LoVo (cell line): ENCODE data around the gene ETS1.
"Not testable (repeated sequence)": the region's sequence is repeated elsewhere in the genome, so short reads cannot be mapped to it uniquely, and the experiment has no call there.

Experiments used
- DNase-seq: peaks from one replicate; pipeline ENCODE4 v3.0.0-alpha.2; 2016; ENCODE audit warnings: low spot score

ETS1 gene

DNA sequence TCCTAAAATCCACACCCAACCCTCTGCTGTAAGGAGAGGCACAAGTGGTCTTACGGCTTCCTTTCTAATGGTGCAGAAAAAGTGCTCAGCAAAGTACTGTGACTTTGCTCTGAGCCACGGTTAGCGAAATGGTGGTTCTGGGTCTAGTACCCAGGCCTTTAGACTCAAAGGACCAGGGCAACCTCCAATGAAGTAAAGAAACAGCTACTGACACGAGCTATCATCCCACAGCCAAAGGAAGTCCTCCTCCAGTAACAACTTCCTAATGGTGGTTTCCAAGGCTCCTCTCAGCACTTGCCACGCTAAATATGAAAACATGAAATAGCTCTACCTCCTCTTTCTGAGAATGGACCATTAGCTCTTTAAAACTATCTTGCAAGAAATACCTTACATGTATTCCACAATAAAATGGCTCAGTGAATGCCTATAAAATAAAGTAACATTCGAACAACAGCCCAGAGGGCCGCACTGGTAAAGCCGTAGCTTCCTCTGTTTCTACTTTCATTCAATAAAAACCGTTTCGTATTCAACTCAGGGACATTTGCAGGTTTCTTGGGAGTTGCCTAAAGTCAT, 122.4 kb downstream of the ETS1 start:
- DNase-seq: no peak

DNA sequence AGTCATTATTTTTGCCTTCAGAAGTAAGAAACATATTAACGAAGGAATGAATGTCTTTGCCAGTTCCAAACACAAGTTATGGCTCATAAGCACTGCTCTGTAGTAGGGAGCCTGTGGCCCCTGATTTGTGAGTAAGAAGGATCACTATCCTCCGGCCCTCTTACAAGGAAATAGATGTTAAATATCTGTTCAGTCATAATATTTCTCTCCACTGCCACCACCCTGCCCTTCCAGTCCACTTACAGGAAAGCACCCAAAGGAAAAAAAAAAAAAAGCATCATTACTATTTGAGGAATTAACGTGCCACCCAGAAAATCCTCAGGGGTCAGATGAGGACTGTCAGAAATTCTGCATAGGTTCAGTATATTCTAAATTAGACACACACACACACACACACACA, 123.4 kb downstream of the ETS1 start:
- no peak for DNase-seq

DNA sequence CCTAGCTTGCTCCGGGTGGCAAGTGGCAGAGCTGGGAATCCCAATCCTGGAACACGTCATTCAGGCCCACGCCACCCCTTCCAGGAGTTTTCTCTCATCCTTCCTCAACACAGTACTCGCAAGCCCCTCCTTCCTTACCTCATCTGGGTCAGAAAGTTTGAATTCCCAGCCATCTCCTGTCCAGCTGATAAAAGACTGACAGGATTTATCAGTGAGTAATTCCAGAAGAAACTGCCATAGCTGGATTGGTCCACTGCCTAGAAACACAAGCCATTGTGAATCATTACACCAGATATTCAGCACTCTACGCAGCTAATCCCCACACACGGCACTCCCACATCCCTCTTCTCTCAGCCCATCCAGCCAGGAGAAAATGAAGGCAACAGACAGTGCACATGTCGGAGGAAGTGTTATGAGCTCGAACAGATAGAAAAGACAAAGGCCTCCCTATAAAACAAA, 124.0 kb downstream of the ETS1 start:
- DNase-seq: no peak

DNA sequence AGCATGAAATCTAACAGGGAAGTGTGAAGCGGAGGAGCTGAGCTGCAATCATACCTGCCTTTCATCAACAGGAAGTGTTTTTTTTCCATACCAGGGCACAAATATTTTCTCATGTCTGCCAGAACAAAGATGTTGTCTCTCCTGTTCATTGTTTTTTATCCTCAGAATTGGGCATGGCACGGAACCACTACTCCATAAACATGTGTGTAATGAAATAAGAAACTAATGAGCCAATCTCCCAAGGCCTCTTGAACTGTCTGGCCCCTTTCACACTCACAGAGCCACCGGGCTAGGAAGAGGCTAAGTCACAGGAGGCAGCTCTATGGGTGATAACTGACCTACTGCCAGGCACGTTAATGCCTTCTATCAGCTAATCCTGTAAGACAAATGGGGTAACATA, 124.4 kb downstream of the ETS1 start:
- DNase-seq: no peak

DNA sequence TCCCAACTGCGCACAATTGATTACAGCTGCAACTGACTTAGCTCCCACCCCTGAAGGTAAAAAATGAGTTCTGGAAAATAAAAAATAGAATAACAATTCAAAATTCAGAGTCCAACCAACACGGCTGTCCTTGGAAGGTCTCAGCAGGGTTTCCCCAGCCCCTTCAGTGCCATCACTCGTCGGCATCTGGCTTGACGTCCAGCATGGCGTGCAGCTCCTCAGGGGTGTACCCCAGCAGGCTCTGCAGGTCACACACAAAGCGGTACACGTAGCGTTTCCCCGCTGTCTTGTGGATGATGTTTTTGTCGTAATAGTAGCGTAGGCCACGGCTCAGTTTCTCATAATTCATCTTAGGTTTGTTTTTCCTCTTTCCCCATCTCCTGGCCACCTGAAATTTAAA, 125.2 kb downstream of the ETS1 start:
- DNase-seq: no peak

DNA sequence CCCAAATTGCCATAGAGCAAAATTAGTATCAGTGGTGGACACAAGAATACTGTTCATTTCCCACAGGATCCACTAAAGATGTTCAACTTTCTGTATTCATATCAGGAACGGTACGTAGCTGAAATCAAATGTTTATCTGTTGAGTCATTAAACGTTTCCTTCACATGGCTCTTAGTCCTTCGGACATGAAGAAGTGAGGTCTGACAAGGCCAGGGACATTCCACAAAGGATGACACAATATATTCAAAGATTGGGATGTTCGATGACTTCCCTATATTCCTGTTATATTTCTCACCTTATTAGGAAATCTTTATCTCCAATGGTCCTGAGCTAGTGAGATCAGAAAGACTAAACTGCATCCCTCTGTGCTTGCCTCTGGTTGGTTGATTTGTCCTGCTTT, 129.0 kb downstream of the ETS1 start:
- DNase-seq: no peak

DNA sequence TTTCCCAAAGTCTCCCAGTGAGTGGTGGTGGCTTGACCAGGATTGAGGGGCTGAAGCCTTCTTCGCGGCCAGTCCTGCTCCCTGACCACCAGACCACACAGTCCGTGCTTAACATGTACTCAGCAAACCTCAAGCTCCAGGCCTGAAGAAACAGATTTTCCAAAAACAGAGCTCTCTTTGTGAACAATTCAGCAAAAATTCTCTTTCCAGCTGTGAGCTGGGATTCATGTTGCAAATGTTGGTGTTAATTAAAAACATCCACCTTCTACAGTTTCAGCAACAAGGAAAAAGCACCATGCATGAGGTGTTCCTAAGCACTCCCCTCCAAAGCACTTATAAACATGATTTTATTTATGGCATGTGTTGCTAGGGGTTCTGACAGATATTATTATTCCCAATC, 129.5 kb downstream of the ETS1 start:
- DNase-seq: no peak

DNA sequence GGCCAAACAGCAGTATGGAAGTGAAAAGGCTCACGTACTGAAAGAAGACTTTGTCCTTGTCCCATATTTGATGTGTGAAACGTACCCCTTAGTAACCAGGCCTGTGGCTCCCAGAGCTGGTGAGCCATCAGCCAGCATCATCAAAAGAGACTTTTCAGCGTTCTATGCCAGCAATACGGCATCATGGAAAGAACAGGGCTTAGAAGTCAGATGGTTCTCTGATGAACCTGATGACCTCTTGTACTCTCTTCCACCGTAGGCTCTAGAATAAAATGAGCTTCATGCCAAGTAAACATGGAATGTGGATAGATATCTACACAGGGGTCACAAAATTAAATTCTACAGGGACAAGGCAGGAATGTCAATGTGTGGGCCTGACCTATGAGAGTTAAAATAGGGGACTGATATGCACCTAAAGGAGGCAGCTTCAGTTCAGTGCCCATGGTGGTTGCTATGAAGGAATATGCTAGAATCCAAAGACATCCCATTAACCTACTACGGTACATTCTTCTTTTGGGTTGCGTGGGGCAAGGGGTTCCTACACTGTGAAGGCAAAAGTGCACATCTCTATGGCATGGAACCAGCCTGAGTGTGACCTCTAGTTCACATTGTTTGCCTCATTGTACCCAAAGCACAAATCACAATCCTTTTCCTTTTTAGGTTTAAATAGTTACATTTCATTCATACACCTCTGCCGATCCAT, 130.6 kb downstream of the ETS1 start:
- no peak for DNase-seq

DNA sequence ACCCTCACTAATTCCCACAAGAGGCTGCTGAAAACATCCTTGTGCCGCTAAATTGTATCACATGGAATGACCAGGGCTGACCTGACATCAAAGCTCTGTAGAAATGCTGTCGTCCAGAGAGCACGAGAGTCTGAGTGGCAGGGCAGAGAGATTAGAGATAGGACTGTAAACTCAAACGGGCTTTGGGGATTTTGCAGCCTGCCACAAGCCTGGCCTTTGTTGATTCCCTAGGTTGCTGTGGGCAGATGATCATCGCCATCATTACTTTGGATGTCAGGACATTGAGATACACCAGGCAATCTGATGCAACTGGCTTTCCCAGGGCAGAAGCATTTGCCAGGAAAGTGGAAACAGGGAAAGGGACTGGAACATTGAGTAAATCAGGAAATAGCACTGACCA, 131.6 kb downstream of the ETS1 start:
- no peak for DNase-seq

DNA sequence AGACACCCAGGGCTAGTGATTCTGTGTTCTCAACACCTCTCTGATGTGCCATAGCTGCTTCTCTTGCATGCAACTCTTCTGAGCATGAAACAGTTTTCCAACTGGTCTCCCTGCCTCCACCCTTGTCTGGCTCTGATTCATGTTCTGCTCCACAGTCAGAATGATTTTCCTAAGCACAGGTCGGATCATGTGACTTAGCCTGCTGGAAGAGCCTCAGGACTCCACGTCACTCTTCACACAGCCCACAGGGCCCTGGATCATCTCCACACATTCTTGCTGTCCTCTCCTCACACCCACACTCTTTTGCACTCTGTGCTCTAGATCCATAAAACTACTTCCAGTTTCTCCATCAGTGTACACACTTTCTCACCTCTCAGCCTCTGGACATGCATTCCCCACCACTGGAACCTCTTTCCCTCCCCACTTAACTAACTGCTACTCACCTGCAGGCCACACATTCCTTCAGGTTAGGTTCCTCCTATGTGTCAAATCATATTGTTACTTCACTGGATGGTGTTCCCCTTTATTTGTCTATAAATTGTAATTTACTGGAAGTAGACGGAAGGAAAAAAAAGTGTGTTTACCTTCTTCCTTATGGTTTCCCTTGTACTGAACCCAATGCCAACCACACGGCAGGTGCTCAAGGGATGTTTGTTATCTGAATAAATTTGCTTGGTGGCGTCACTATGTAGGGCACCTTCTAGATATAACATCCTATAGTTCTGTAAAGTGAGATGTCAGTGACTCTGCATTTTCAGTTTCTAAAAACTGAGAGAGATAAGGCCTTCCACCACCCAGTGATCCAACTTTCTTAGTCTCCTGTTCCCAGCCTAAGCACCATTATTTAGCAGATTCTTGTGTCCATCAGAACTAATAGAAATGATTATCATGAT, 133.7 kb downstream of the ETS1 start:
- no peak for DNase-seq

DNA sequence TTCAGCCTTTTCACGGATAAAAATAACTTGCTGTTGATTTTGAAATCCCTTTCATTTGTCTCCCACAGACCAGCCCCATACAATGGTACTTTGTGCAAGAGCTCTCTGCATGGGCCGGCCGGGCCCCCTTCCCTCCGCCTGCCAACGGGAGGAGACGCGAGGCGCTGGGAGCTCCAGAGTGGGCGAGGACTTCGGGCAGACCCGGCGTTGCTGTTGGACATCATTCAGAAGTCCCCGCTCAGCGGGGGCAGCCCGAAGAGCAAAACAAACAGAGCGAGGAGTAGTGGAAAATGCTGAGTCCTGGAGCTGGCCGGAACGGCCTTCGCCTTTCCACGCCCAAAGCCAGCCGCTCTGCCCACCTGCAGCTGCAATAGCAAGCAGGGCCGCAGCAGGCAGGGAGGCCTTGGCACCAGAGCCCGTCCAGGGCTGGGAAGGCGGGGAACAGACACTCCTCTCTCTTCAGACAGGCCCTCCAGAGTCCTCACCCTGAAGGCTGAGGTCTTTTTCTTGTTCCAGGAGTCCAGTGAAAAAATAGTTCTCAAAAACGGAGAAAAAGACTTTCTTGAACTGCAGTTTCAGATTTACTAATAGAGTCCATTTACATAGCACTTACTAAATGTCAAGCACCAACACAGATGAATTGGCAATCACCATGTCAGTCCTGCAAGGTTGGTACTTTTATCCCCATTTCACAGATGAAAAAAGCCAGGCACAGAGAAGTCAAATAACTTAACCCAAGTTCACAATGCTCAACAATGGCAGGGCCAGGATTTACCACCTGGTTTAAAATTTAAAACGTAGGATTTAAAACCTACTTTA, 135.5 kb downstream of the ETS1 start:
- DNase-seq: no peak

DNA sequence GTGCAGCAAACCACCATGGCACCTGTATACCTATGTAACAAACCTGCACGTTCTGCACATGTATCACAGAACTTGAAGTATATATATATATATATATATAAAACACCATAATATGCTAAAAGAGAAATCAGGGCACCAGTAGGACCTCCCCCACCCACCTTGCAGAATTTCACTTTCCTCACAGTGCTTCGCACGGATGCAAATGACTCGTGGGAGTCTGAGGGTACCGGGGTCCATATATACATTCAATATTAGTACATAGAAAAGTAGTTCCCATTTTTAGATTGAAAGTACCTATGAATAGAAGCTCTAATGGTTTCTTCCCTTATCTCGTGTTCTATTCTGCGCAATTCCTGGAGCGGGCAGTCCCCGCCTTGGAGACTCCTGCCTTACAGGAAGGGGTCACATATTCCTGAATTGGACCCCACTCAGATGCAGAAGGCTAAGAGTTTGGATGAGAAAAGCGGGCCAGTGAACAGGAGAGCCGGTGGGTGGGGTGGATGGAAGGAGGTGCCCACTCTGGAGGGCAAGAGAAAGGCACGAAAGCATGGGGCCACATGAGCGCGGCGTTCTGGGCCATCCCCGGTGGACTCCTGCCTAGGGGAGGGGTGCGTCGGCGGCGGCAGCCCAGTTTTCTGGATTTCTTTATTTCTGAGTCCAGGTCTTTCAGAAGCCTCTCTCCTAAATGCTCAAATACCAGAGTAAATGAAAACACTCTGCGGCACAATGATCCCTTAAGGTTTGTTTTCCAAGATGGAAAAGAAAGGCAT, 136.3 kb downstream of the ETS1 start:
- DNase-seq: no peak

DNA sequence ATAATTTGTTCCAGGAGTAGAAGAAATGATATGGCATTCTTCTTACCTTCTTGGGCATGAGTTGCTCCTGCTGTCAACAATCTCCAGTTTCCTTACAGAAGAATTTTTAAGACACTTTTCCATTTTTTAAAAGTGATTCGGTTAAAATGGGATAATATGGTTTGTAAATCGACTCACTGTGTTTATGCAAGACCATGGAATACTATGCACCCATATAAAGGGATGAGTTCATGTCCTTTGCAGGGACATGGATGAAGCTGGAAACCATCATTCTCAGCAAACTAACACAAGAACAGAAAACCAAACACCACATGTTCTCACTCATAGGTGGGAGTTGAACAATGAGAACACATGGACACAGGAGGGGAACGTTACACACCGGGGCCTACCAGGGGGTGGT, 136.9 kb downstream of the ETS1 start:
- DNase-seq: not testable (repeated sequence)

DNA sequence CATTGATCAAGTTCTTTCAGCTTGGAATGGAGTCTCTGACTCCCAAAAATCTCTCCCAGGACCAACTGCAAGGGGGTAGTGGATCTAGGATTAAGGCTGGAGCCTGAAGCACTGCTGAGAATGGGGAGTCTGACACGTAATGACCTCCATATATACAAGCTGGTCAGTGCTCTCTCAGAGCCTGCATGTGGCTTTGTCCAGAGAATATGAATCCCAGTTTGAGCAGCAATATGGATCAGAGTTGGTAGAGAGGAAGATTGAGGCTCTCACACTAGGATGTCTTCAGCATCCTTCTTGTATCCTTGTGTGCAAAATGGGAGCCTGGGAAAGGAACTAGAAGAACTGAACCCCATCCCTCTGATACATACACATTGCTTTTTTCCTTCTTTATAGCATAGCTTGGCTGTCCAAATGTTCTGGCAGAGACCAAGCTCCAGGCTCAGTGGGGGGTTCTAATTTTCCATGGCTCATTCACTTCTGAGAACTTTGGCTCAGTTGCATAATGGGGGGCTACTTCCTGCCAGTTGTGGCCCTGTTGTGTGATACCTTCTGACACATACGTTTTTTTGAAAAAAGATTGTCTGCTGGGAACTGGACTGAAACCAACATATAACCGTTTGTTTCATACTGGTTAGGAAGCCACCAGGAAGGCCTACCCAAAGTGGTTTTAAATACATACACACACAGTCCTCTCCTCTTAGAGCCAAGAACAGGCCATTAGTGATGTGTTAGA, 138.2 kb downstream of the ETS1 start:
- DNase-seq: no peak

DNA sequence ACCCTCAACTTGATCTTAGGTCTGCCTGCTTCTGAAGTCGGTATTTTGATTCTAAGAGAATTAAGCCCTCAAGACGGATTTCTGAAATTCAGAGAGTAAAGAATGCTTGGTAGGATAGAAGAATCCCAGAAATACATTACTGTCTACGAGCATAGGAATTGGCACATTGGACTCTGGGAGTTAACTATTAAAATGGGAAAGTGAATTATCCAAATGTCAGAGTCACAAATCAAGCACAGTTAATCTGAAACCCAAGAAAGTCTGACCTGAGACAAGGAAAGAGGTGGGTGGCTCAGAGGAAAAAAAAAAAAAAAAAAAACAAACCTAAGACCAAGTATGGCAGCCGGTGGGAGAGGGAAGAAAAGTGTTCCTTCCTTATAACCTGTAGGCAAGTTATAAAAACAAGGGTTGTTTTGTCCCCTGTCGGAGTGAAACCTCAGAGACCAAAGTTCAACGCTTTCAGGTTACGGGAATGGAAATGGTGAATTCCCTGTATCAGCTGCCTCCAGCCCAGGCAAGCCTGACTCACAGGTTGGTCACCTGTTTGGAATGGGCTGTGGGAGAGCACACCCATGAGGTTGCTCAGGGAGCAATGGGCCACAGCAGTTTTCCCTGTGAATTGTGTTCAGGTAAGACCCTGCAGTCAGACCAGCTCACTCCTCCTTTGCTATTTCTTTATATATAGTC, 139.0 kb downstream of the ETS1 start:
- peak; percentile 91 for DNase-seq

DNA sequence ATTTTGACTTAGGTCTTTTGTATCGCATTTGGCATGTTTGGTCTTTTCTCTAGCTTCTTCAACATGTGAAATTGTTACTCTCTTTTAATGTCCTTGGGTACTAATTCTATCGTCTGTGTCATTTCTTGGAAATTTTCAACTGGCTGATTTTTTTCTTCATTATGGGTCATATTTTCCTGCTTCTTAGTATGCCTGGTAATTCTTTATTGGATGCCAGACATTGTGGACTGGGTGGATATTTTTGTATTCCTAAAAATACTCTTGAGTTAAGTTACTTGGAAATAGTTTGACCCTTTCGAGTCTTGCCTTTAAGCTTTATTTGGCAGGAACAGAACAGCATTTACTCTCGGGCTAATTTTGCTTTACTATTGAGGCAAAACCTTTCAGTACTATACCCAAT, 140.1 kb downstream of the ETS1 start:
- no peak for DNase-seq

DNA sequence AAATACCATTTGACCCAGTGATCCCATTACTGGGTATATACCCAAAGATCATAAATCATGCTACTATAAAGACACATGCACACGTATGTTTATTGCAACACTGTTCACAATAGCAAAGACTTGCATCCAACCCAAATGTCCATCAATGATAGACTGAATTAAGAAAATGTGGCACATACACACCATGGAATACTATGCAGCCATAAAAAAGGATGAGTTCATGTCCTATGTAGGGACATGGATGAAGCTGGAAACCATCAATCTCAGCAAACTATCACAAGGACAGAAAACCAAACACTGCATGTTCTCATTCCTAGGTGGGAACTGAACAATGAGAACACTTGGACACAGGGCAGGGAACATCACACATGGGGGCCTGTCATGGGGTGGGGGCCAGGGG, 141.4 kb downstream of the ETS1 start:
- not testable (repeated sequence) for DNase-seq

DNA sequence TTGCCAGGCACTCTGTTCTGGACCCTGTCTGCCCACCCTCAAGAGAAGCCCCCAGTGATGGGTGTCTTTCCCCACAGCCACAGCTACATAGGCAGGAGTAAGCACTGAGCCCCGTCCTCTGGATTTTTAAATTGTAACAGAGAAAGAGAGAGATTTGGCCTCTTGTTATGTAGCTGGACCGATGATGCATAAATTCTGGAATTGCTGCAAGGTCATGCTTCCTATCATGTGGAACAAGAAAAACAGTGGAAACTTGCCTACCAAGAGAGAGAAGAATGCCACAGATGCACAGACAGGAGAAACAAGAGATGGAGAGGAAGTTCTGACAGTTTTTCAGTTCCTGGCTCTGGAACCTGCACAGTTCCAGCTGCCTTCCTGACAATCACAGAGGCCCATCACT, 150.2 kb downstream of the ETS1 start:
- DNase-seq: no peak

DNA sequence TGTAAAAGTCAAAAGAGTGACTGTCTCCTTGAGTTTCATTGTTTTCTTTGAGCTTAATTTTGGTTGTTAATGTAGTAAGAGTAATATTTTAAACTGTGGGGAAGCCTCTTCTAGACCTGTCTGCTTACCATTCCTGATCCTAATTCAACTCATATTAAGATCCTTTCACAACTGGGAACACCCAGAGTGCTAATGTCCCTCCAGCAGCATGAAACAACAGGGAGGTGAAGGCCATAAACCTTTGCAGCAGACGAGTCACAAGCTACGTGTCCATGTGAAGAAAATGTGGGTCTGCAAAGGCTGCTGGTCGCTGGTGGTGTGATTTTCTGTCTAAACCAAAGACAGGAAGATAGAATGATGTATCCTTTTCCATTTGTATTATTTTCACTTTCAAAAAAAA, 152.5 kb downstream of the ETS1 start:
- no peak for DNase-seq

DNA sequence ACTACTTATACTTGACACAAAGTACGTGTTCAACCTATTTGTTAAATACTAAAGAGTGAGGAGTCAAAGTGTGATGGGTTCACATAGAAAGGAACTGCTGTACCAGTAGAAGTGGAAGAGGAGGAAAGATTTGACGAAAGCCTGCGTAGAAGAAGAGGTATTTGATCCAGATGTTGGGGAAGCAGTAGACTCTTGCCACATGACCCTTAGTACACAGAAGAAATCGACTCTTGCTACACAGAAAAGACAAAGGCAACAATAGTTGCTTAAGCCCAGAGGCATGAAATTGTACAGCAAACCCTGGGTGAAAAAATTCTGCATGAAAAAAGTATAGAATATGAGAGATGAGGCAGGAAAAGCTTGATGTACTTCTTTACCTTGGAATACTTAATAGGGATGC, 152.9 kb downstream of the ETS1 start:
- no peak for DNase-seq
